GM19238 (cell line): Measurements from ENCODE around the gene DIDO1.
A peak's percentile ranks its signal among the peaks of the same experiment; 100 is the strongest.

Experiments used
- DNase-seq: peaks from one replicate; pipeline ENCODE4 v3.0.0; 2011; ENCODE audit warnings: low spot score; ENCODE audit not compliant: insufficient read length

The DIDO1 gene

DNA sequence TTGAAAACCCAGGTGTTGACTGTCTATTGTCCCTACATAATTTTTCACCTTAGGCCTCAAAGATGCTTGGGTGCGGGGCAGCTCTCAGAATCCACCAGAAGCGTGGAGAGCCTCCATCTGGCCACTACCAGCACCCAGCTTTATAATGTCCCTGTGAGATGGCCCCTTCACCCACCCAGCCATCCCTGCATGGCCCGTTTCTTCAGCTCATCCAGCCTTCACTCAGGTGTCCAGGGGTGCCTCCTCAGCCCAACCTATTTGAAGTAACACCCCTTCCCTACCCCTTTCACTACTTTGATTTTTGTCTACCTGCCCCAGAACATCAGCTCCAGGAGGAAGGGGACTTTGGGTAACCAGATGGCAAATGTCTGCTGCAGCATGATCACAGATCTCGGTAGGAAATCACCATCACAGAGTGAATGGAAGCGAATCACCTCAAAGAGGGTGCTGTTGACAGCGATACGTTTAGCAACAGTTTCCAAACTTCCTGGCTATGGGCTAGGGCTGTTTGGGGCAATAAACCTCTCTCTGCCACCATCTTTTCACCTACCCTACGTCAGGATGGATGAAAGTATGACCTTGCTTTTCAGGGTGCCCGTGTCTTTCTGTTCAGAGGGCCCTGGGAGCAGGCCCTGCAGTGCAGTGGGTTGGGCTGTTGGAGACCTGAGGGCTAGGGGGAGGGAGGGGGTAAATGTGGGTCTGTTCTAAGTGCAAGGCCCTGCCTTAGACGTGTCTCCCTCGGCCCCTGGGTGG, 25.0 kb upstream of the DIDO1 start:
- DNase-seq = no peak

DNA sequence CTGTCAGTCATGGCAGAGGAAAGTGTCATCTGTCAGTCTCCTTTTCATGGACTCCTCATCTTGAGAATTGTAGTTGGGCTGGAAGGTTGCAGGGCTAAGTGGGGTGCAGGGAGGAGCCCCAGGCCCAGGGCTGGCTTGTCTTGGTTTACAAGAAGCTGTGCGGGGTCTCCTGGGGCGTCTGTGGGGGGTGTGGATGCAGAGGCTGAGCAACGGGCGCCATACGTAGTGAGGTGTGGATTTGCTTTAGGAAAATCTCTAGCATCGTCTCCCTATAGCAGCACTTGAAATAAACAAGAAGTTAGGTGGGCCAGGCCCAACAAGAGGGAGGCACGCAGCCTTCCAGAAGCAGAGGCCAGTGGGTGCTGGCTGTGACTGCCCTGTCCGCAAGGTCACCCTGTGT, 24.4 kb upstream of the DIDO1 start:
- no peak for DNase-seq

DNA sequence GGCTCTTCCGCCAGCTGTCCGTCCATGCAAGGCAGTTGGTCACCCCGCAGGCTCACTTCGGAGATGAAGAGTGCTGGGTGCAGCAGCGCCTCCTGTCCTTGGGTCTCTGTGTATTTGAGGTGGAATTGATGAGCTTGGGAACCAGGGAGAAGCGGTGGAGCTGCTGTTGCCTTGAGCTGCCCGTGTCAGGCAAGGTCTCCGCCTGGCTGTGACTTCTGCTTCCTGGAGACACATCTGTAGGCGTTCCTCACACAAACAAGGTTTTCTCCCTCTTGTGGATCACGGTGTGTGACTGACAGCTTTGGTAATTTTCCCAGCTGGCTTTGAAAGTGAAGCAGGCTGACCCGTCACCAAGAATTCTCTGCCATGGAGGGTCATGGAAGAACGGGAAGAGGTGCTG, 23.7 kb upstream of the DIDO1 start:
- no peak for DNase-seq

DNA sequence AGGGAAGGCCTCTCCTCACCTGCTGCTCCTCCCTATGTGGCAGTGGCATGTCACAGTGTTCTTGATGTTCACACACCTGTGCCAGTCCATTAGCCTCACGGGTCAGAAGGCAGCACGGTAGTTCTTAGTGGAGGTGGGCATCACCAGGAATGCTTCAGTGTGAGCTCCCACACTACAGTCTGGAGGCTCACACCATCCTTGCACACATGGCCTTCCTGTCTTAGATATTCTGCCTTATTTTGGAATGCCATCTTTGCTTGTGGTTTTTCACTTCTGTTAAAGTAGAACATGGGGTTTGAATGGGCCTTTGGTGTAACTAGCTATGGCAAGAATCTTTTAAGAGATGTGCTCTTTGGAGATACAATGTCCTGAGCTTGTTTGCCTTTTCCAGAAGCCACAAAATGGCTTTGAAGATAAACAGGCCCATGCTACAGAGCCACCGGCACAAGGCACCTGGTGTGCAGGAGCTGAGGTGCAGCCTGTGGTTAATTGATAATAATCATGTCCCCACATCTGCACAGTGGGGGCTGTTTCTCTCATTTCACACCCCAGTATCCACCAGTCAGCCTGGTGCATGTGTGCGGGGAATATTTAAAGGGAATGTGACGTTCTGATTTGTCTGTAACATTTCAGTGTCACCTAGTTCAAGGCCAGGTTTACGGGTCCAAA, 23.0 kb upstream of the DIDO1 start:
- DNase-seq = no peak

DNA sequence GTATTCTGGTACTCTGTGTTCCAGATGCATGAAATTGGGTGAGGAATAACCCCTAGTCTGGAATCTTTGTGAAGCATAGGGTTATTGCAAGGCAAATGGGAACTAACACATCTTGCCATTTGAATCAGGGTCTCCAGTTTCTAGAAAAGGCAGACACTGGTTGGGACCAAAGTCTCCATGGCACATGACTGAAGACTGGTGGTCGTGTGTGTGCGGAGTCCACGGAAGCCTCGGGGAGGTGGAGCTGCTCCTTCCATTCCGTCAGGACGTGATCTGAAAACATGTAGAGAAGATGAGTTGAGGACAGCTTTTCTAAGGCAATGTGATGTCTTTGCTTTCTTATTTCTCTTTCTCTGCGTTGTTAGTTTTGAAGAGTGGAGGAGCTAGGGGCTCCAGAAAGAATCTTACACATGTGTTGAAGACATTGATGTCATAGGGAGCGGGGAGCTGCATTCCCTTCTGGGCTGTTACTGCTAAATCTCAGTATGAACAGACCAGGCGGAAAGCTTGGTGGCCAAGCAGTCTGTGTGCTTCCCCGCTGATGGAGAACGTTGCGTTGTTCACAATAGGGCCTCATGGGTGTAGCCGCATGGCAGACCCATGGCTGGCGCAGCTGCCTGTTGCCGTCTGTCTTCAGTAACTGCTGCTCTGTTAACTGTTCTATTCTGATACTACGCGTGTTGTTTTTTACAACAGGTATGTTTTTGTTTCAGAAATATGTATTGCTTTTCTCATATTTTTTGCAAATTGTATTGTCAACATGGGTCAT, 21.4 kb upstream of the DIDO1 start:
- DNase-seq = no peak

DNA sequence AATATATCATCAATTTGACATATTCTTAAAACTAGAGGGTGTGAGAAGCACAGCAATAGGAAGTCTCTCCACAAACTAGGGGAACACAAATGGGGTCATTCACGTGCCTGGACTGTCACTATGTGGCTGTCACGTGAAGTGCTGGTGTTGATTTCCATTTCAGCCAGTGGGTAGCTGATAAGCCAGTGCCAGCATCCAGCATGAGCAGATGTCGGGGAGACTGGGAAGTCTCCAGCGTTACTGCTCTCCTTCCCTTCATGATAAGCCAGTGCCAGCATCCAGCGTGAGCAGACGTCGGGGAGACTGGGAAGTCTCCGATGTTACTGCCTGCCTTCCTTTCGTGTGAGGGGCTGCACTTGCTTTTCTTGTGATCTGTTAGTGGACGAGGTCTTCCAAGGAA, 20.6 kb upstream of the DIDO1 start:
- no peak for DNase-seq

DNA sequence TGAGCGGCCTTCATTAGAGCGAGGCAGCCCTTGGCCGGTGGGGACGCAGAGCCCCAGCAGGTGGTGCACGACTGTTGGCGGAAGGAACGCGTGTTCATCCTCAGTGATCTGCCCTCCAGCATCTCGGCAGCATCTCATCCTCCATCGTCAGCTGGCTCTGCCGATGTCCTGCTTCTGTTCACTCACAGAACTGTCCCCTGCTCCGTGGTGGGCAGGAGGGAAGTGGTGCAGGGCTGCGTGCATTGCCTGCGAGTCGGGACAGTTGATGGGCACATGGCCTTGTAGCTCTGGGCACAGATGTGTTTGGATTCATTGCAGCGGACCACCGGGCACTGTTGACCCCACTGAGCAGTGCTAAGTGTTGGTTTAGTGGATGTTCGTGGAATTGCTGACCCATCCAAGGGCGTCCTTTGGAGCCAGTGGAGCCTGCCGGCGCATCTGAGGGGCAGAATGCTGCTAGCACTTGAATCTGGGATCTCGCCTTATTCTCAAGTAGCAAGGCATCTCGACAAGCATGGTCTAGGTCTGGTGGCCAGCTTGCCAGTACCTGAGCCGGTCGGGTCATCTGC, 19.6 kb upstream of the DIDO1 start:
- DNase-seq = no peak

DNA sequence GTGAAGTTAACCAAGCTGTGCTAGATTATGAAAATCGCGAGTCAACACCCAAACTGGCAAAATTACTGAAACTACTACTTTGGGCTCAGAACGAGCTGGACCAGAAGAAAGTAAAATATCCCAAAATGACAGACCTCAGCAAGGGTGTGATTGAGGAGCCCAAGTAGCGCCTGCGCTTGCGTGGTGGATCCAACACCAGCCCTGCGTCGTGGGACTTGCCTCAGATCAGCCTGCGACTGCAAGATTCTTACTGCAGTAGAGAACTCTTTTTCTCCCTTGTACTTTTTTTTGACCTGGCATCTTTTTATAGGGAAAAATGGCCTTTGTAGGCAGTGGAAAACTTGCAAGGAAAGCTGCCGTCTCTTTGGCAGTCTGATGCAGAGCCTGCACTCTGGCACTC, 18.4 kb upstream of the DIDO1 start:
- no peak for DNase-seq

DNA sequence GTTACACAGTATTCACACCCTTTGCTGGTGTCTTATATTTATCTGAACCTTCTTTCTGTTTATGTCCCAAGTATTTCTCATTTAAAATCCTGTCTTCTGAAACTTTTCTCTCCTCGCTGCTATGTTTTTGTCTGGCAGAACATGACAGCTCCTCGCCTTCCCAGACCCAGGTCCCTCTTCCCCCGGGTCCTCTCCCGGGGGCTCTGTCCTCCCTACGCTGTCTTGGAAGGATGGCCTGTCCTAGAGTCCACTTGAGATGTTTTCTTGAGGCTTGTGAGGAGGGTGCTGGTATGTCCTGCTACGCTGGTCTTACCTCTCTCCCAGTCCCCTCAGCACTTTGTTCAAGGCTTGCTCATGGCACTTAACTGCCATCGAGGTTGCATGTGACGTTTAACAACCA, 17.9 kb upstream of the DIDO1 start:
- DNase-seq = no peak

DNA sequence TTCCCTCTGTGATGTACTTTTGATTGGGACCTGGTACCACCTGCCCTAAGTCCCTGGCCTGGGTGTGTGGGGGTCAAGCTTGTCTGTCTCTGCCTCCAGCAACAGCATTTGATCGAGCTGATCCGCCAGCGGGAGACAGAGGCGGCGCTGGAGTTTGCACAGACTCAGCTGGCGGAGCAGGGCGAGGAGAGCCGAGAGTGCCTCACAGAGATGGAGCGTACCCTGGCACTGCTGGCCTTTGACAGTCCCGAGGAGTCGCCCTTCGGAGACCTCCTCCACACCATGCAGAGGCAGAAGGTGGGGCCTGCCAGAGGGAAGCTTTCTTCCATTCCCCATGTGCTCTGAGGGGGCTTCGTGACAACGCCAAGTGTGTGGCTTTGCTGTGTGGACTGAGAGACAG, 17.1 kb upstream of the DIDO1 start:
- no peak for DNase-seq

DNA sequence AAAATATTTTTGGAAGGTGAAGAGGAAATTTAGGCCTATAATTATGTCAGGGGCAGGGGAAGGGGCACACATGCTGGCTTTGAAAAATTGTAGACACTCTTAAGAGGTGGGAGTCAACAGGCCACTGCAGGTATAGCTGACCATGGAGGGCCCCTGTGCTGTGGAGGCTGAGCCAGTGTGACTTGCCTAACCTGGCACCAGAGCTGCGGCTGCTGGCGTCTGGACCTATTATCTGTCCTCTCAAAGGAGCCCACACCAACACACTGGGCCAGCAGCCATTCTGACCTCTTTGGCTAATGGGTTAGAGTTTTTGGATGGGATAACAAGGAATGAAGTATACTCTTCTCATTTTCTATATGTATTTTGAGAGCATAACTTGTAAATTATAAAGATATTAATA, 16.2 kb upstream of the DIDO1 start:
- DNase-seq = no peak

DNA sequence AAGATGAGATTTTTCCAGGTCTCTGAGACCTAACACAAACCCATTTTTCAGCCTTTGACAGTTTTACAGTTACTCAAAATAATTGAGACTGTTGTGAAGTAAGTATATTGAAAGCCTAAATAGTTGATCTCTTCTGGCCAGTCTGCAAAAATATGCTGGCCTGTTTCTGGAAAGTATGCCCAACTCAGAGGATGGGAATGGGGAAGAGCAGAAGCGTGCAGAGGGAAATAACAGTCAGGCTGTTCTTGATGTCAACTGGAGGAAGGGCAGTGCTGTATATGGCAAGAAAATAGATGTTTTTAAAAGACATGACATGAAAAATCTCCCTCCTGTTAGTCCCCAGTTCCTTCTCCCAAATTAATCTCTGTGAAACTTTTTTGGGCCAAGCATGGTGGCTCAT, 15.5 kb upstream of the DIDO1 start:
- no peak for DNase-seq

DNA sequence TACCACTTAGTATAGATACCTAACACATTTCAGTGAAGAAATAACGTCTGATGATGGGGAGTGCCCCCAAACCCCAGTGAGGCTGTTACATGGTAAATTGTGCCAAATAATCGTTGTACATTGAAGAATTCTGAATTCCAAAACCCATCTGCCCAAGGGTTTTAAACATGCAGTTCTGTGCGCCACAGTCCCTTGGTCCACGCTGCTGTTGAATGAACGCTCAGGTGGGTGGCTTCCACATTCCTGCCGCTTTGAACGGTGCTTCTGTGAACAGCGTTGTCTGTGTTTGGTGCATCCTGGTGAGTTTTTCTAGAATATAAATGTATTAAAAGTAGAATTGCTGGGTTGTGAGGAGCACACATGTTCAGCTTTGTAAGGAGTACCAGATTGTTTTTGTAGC, 14.6 kb upstream of the DIDO1 start:
- DNase-seq = no peak

DNA sequence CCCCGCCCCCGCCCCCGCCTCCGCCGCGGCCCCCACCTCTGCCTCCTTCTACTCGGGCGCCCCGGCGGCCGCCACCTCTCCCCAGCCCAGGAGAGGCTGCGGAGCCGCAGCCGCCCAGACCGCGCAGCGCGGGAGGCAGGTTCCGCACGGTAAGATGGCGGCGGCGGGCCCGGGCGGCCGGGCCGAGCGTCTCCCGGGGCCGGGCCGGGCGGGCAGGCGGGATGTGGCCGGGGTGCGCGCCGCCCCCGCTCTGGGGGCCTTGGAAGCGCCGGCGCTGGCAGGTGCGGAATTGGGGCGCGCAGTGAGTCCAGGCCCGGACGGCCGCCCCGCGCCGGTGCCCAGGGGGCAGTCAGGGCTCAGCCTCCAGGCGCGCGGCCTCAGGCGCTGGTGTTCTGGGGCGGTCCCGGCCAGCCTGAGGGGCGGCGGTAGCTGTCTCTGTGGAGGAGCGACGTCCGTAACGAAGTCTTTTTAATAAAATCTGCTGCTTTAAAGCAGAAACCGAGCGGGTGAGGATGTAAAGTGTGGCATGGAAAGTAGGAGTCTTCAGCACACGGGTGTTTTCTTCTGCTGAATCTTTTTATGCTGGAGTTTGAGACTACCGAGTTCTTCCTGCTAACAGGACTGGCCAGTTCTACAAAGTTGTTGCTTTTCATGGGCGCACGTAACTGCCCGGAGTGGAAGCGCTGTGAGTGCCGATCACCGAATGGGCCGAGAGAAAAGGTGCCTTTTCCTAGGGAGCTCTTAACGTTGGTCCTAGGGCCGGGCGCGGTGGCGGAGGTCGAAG, 12.0 kb upstream of the DIDO1 start, which contains the start of gene GID8:
GID8 (plus strand) TSS at position 43 of the 784 bp plus-strand sequence. CDS start 3,356 bp downstream, outside the sequence.
- DNase-seq = no peak

DNA sequence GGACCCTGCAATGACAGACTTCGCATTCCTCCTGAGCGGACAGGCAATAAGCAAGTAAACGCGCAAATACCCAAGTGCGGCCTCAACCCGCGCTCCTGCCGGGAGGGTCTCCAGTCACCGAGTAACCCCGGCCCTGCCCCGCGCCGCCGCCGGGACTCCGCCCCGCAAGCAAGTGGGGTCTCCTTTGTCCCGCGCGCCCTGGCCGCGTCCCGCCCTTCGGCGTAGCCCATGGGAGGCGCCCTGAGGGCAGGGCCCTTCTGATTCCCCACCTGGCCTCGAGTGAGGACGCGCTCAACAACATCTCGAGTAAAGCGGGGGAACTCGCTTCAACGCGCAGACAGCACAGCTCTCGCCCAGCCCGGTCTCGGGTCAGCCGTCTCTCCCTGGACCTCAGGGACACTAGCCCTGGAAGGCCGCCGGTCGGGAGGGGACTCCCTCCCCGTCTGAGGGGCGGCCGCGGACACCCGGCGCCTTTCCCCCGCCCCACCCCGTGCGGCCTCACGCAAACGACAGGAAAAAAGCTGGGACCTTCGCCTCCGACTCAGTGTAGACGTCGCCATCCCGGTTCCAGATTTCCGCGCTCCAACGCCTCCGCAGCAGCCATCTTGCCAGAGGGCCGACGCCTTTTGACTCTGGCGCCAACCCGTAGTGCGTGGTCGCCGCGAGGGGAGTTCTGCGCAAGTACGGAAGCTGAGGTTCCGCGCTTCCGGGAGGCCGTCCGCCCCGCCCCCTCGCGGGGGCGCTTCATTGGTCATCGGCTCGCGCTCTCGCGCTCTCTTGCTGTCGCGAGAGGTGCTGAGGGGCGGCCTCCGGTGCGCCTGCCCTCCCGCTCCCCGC, 11.2 kb upstream of the DIDO1 start:
- peak; percentile 92 for DNase-seq

DNA sequence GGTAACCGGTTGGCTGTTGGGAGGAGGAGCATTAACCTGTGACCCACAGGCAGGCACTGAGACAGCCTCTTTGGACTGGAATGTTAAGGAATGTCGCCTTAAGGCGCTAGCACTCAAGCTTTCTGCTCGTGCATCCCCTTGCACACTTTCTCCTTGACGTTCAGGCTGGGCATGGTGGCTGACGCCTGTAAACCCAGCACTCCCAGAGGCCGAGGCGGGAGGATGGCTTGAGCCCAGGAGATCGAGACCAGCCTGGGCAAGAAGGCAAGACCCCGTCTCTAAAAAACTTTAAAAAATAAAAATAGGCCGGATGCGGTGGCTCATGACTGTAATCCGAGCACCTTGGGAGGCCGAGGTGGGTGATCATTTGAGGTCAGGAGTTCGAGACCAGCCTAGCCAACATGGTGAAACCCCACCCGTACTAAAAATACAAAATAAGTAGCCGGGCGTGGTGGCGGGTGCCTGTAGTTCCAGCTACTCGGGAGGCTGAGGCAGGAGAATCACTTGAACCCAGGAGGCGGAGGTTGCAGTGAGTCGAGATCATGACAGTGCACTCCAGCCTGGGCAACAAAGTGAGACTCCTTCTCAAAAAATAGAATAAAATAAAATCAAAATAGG, 9.8 kb upstream of the DIDO1 start:
- DNase-seq = no peak

DNA sequence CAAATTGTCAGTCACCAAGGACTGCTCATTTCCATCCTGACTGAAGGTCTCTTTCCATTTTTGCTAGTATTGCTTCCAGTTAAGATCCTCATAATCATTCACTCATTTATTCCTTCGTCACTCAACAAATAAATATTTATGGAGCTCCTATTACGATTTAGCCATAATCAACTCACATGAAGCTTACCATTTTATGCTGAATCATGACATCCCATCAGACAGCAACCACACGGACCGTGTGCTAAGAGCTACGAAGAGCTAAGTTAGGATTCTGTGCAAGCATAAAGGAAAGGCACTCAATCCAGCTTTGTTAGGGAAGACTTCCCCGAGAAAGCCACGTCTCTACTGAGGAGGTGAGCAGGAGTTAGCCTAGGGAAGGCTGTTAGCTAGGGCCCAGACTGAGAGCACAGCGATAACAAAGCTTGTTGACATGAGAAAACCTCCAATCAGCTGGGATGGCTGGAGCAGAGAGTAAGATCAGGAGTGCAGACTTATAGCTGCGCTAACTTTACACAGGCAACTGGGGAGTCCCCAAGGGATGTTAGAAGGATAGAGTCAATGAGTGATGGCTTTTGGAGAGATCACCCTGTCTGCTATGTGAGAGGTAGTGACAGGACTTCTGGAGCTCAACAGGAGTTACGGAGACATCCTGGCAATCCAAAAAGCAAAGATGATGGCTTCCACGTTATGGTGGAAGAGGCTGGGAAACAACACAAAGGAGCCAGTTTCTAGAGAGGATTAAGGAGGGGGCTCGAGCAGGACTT, 9.1 kb upstream of the DIDO1 start:
- no peak for DNase-seq

DNA sequence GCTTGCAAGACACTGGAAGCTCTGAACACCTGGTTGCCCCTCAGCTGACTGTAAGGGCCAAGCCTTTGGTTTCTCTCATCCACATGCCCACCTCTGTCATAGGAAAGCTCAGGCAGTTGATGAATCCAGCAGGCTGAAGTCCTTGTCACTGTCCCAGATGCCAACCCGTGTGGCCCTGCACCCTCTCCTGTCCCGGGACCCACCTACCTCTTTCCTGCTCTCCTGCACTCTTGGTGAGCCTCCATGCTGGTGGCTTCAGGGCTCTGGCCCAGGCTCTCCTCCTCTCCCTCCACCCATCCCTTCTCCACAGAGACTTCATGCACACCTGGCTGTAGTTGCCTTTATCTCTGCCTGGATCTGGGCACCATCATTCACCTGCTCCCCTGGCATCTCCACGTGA, 7.7 kb upstream of the DIDO1 start:
- no peak for DNase-seq

DNA sequence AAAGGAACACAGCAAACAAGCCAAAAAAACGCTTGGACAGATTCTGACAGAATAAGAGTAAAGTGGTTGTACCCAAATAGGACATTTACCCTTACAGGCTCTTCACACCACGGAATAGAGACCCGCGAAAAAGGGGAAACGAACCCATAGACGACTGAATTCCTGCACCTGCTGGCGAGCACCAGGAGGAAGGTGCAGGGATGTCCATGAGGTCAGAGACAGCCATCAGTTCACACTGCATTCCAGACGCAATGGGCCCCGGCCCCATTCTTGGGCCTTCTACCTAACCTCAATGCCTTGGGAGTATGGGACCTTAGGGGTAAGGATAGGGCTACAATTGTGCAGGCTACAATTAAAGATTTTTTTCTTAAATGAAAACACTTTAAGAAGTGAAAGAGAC, 5.2 kb upstream of the DIDO1 start:
- DNase-seq = no peak
